SU-DHL-6 (cell line): ENCODE data around the gene DIS3L.

ENCODE experiments used
- CTCF ChIP-seq: fragments of 200-600 bp; sonication (generic); IDR thresholded peaks from one replicate; pipeline ENCODE4 v1.5.1; 2017; ENCODE audit warnings: antibody characterized with exemption, mild to moderate bottlenecking, low read length, moderate library complexity; ENCODE audit not compliant: insufficient read depth, poor library complexity, severe bottlenecking
- EZH2phosphoT487 ChIP-seq: fragments of 200-600 bp; sonication (generic), shearing (Covaris generic); conservative IDR thresholded peaks from 2 replicates; pipeline ENCODE4 v1.6.1; 2018; ENCODE audit warnings: mild to moderate bottlenecking, antibody characterized with exemption, low read length, moderate library complexity, mixed read lengths

DNA sequence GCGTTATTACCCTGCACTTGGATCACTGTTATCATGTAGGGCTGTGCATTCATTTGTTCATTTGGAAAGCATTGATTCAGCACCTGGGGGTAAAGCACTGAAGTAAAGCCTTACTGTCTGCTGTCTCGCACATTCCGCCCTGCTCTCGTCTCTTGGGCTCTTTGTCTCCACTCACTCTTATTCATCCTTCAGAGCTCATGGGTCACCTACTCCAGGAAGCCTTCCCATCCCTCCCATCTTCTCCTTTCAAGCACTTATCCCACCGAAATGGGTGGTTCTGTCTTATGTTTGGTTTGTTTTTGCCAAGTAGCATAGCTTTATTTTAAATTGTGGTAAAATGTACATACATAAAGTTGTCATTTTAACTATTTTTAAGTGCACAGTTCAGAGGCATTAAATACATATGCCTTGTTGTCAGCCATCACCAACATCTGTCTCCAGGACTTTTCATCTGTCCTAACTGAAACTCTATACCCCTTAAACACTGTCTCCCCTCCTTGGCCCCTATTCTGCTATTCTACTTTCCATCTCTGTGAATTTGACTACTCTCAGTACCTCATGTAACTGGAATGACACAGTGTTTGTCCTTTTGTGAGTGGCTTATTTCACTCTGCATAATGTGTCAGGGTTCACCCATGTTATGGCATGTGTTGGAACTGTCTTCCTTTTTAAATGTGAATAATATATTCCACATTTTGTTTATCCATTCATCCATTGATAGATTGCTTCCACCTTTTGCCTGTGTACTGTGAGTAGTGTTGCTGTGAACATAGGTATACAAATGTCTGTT, 9.3 kb downstream of the DIS3L start:
- TF ChIP-seq CTCF (no peak), EZH2phosphoT487 (no peak)
